HFFc6 (cell line): ENCODE results near the gene PPP1R26. TPM values are rescaled to one million over a fixed set of nuclear protein-coding genes. Genes with fewer than 3 reads are reported as not detected.
"Not testable (repeated sequence)": the region's sequence is repeated elsewhere in the genome, so short reads cannot be mapped to it uniquely, and the experiment has no call there.

Source experiments
- DNase-seq: peaks from one replicate; pipeline ENCODE4 v3.0.0-alpha.2; 2018
- H3K27ac Mint-ChIP-seq: 2 replicates; pipeline ENCODE4 v1.8.0; 2020; ENCODE audit warnings: mild to moderate bottlenecking, mixed read lengths
- H3K27me3 Mint-ChIP-seq: 2 replicates; pipeline ENCODE4 v1.8.0; 2021; ENCODE audit warnings: mild to moderate bottlenecking, moderate library complexity, mixed read lengths; ENCODE audit not compliant: insufficient read depth
- H3K36me3 Mint-ChIP-seq: 2 replicates; pipeline ENCODE4 v1.8.0; 2021; ENCODE audit warnings: low read depth, mixed read lengths
- H3K4me1 Mint-ChIP-seq: 2 replicates; pipeline ENCODE4 v1.8.0; 2020; ENCODE audit warnings: low read depth, mixed read lengths
- H3K4me3 Mint-ChIP-seq: 2 replicates; pipeline ENCODE4 v1.8.0; 2020; ENCODE audit warnings: mild to moderate bottlenecking, moderate library complexity, mixed read lengths
- H3K9me3 Mint-ChIP-seq: 2 replicates; pipeline ENCODE4 v1.8.0; 2020; ENCODE audit warnings: mild to moderate bottlenecking, mixed read lengths
- CTCF ChIP-seq: fragments of 200-600 bp; sonication (generic); IDR thresholded peaks from 2 replicates; pipeline ENCODE4 v1.5.0; 2021; ENCODE audit warnings: antibody characterized with exemption, mild to moderate bottlenecking
- long read RNA-seq: library from polyadenylated mRNA; unstranded; transcript quantifications from one replicate; pipeline ENCODE4 v2.0.0, GENCODE V29; 2019
- total RNA-seq, 6 experiments: library from RNA; stranded (reverse); fragmentation: NEBNext Ultra II Directional; extraction: Animal tissue kit (Norgen Biotek cat#: 25700); gene quantifications; 2 replicates in 1 of 6; 3 replicates in 5 of 6; pipeline ENCODE4 v1.2.3, GENCODE V29; 2021

The PPP1R26 gene, protein sequence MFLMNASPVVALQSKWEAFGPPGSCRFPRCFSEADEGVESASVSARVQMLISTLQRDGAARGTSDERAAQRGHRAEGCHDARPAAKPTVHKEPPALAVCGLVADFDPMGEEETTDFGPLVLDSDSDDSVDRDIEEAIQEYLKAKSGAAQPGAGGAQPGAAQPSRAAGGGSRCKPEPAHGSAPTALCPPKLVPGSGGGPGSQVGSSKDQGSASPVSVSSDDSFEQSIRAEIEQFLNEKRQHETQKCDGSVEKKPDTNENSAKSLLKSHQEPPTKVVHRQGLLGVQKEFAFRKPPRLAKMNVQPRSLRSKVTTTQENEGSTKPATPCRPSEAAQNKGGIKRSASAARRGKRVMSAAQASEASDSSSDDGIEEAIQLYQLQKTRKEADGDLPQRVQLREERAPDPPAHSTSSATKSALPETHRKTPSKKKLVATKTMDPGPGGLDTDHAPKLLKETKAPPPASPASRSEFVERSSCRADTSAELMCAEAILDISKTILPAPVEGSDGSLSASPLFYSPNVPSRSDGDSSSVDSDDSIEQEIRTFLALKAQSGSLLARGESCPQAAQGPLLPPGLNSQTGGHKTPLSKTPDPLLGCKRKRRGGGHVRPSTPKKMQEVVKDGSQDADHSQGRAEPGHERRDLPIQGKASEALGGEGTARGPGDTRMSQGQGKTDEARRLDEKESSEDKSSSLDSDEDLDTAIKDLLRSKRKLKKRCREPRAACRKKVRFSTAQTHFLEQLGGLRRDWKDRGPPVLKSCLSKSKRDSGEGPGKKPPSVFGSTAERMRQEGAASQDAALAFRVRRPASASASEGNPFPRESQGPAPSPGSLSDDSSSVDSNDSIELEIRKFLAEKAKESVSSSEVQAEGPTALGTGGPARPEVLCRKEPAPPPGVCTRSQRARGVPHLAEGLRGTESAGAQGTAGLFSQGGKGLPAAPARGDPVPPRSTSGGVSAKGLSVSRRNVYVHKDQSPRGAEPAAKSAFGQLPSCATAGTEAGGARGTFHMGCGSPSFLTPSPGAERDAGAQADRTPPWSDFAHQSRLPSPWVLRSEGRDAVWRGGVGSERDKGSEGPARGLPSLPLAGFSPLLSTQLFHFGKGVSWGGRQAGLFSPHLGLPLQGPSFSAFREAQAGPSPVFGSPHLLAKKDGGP (N-terminal part only)
- total RNA-seq, result 10 to 100 TPM; 10.6 to 14.9 (median 11.0) TPM
- long read RNA-seq, full-length matches to known transcripts, result 5 of 5 reads
- long read RNA-seq, partial matches to known transcripts, result 0 of 5 reads
- long read RNA-seq, other reads (novel, unspliced or antisense), result 0 of 5 reads

- DNase-seq, result no peak
- Mint-ChIP-seq H3K4me3 (peak within 1 kb of the TSS; percentile 84), H3K27me3 (no peaks in the 10 kb centered on the region; the same call in 1 of the 2 replicates), H3K36me3 (no peaks in the 10 kb centered on the region), H3K9me3 (no peaks in the 10 kb centered on the region), H3K27ac (peak within 1 kb of the TSS; percentile 40), H3K4me1 (peaks cover 21% of the 10 kb centered on the region)
- no peak for TF ChIP-seq CTCF
These were observed at the start of gene PPP1R26 for GRCh38 chr9:135479469-135480052. Gene PPP1R26 (plus strand): TSS chr9:135479782. CDS start chr9:135484511, 4,729 bp downstream.

- Mint-ChIP-seq H3K27ac (no peak overlapping the region), H3K36me3 (peaks cover 10% of the 10 kb centered on the region)
These were observed 42.3 kb upstream of the PPP1R26 start for GRCh38 chr9:135437259-135437658.

GRCh38 chr9:135437696-135438095 lies 41.9 kb upstream of the PPP1R26 start:
- not testable (repeated sequence) for H3K4me3 Mint-ChIP-seq, H3K36me3 Mint-ChIP-seq, H3K4me1 Mint-ChIP-seq, H3K27ac Mint-ChIP-seq, DNase-seq
- peaks cover 15% of the 10 kb centered on the region for H3K9me3 Mint-ChIP-seq
- H3K27me3 Mint-ChIP-seq, result peaks cover 45% of the 10 kb centered on the region

More at GRCh38 chr9:135437259-135437658, 42.3 kb upstream of the PPP1R26 start:
- no peak for TF ChIP-seq CTCF
- DNase-seq, result no peak
- Mint-ChIP-seq H3K4me1 (peaks cover 5% of the 10 kb centered on the region; the same call in 1 of the 2 replicates), H3K9me3 (peaks cover 15% of the 10 kb centered on the region), H3K4me3 (no peak overlapping the region), H3K27me3 (peaks cover 42% of the 10 kb centered on the region)

DNA sequence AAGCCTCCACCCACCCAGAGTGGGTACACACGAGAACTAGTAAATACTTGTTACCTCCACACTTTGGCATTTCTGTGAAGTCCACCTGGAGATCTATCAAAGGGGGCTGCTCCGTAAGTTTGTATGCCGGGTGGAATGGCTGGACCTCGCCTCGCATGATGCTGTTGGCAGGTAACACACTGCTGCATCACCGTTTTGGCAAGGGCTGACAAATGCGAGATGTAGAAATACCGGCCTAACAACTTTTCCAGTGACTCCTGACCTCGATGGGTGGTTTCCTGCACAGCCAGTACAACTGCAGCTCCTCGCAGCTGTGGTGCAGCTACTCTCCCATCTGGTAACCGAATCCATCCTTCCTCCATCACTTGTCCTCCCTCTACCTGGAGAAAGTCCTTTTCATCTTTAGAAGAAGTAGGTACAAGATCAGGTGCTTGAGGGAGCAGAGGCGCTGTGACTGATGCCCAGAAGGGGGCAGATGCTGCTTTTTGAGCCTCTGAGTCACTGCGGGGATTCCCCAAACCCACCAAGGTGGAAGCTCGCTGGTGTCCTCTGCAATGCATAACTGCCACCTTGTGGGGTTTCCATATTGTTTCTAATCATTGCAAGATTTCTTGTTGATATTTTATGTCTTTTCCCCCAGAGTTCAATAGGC lies 40.9 kb upstream of the PPP1R26 start:
- not testable (repeated sequence) for H3K4me1 Mint-ChIP-seq, H3K27ac Mint-ChIP-seq, DNase-seq, H3K36me3 Mint-ChIP-seq, H3K4me3 Mint-ChIP-seq
- peaks cover 54% of the 10 kb centered on the region for H3K27me3 Mint-ChIP-seq
- TF ChIP-seq CTCF, result peak; percentile 34; the same call in 1 of the 2 replicates
- H3K9me3 Mint-ChIP-seq, result peaks cover 15% of the 10 kb centered on the region

DNA sequence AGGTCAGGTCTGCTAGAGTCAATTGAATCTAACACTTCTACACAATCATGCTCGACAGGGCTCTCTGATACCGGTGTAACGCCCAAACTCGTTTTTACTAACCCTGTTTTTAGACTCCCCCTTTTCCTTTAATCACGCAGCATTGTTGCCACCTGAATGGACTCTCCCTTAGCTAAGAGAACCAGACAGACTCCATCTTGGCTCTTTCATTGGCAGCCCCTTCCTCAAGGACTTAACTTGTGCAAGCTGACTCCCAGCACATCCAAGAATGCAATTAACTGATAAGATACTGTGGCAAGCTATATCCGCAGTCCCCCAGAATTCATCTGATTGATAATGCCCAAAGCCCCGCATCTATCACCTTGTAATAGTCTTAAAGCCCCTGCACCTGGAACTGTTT lies 40.1 kb upstream of the PPP1R26 start:
- not testable (repeated sequence) for DNase-seq, H3K4me1 Mint-ChIP-seq, H3K27ac Mint-ChIP-seq, H3K4me3 Mint-ChIP-seq, H3K36me3 Mint-ChIP-seq
- peaks cover 54% of the 10 kb centered on the region for H3K27me3 Mint-ChIP-seq
- H3K9me3 Mint-ChIP-seq, result peaks cover 15% of the 10 kb centered on the region
